ENCODE data around the gene ECE1. TPM values are rescaled to one million over a fixed set of nuclear protein-coding genes. Genes with fewer than 3 reads are reported as not detected.

ECE1 gene
- polyA plus RNA-seq, 3 donors, result 43.4 to 46.6 (median 44.2) TPM

- DNase-seq (ENCODE audit: extremely low read depth in 1 of 11, low read depth in 9 of 11, low spot score in 4 of 11), result no peak
These were observed 40.3 kb upstream of the ECE1 start for GRCh38 chr1:21330544-21330943.

- no peak for DNase-seq (ENCODE audit: extremely low read depth in 1 of 11, low read depth in 9 of 11, low spot score in 4 of 11)
These were observed 39.1 kb upstream of the ECE1 start for GRCh38 chr1:21329209-21329844.

GRCh38 chr1:21327566-21328323 lies 37.5 kb upstream of the ECE1 start:
- no peak for DNase-seq (ENCODE audit: extremely low read depth in 1 of 11, low read depth in 9 of 11, low spot score in 4 of 11)

GRCh38 chr1:21326861-21327344 lies 36.6 kb upstream of the ECE1 start:
- no peak for DNase-seq (ENCODE audit: extremely low read depth in 1 of 11, low read depth in 9 of 11, low spot score in 4 of 11)

GRCh38 chr1:21325731-21326387 lies 35.6 kb upstream of the ECE1 start:
- no peak for DNase-seq (ENCODE audit: extremely low read depth in 1 of 11, low read depth in 9 of 11, low spot score in 4 of 11)

- DNase-seq (ENCODE audit: extremely low read depth in 1 of 11, low read depth in 9 of 11, low spot score in 4 of 11), result no peak
These were observed 35.0 kb upstream of the ECE1 start for GRCh38 chr1:21325231-21325718.

- no peak for DNase-seq (ENCODE audit: extremely low read depth in 1 of 11, low read depth in 9 of 11, low spot score in 4 of 11)
These were observed 34.3 kb upstream of the ECE1 start for GRCh38 chr1:21324368-21325141.

GRCh38 chr1:21323091-21323490 lies 32.8 kb upstream of the ECE1 start:
- DNase-seq (ENCODE audit: extremely low read depth in 1 of 11, low read depth in 9 of 11, low spot score in 4 of 11), result no peak

GRCh38 chr1:21322681-21323016 lies 32.4 kb upstream of the ECE1 start:
- no peak for DNase-seq (ENCODE audit: extremely low read depth in 1 of 11, low read depth in 9 of 11, low spot score in 4 of 11)

GRCh38 chr1:21321963-21322680 lies 31.9 kb upstream of the ECE1 start:
- DNase-seq (ENCODE audit: extremely low read depth in 1 of 11, low read depth in 9 of 11, low spot score in 4 of 11), result no peak

GRCh38 chr1:21320410-21321108 lies 30.3 kb upstream of the ECE1 start:
- no peak for DNase-seq (ENCODE audit: extremely low read depth in 1 of 11, low read depth in 9 of 11, low spot score in 4 of 11)

GRCh38 chr1:21319447-21320407 lies 29.5 kb upstream of the ECE1 start:
- no peak for DNase-seq (ENCODE audit: extremely low read depth in 1 of 11, low read depth in 9 of 11, low spot score in 4 of 11)

GRCh38 chr1:21318714-21319159 lies 28.5 kb upstream of the ECE1 start:
- peak in 8 of 11 donors; percentile 63 to 79 (median 76) for DNase-seq (ENCODE audit: extremely low read depth in 1 of 11, low read depth in 9 of 11, low spot score in 4 of 11)

- no peak for DNase-seq (ENCODE audit: extremely low read depth in 1 of 11, low read depth in 9 of 11, low spot score in 4 of 11)
These were observed 27.9 kb upstream of the ECE1 start for GRCh38 chr1:21318057-21318713.

GRCh38 chr1:21317690-21318043 lies 27.4 kb upstream of the ECE1 start:
- no peak for DNase-seq (ENCODE audit: extremely low read depth in 1 of 11, low read depth in 9 of 11, low spot score in 4 of 11)

- no peak for DNase-seq (ENCODE audit: extremely low read depth in 1 of 11, low read depth in 9 of 11, low spot score in 4 of 11)
These were observed 26.9 kb upstream of the ECE1 start for GRCh38 chr1:21317035-21317689.
